CD4-positive, alpha-beta T cell treated with Interleukin-4 for 1 hour (primary cell): ENCODE measurements around the gene HSD17B13.
"Not testable (repeated sequence)": the region's sequence is repeated elsewhere in the genome, so short reads cannot be mapped to it uniquely, and the experiment has no call there.

Experiments used
- DNase-seq, 2 donors: peaks; one replicate each; pipeline ENCODE4 v3.0.0-alpha.2; 2020 to 2022

Gene HSD17B13

GRCh38 chr4:87322754-87323153 is at the start of gene HSD17B13:
HSD17B13 (minus strand) TSS chr4:87322882; CDS start chr4:87322841, 41 bp downstream.
- no peak for DNase-seq

DNA sequence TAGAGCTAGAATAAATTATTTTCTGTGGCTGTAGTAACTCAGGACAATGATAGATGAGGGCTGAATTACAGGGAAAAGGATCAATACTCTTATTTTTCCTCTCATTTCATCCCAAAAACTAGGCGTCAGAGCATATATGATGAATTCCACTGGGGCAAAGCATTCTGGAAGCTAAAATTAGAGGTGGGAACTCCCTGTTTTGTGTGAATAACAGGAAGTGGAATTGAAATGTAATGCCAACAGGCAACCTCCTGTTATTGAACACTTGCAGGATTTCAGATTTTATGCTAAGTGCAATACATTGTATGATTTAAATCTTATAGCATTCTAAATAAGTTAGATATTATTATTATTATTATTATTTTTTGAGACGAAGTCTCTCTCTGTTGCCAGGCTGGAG is 47.4 kb upstream of the HSD17B13 start:
- DNase-seq: no peak

GRCh38 chr4:87366521-87367162 is 44.0 kb upstream of the HSD17B13 start:
- DNase-seq: no peak

- DNase-seq: no peak
Measured at GRCh38 chr4:87365348-87365747, 42.7 kb upstream of the HSD17B13 start.

DNA sequence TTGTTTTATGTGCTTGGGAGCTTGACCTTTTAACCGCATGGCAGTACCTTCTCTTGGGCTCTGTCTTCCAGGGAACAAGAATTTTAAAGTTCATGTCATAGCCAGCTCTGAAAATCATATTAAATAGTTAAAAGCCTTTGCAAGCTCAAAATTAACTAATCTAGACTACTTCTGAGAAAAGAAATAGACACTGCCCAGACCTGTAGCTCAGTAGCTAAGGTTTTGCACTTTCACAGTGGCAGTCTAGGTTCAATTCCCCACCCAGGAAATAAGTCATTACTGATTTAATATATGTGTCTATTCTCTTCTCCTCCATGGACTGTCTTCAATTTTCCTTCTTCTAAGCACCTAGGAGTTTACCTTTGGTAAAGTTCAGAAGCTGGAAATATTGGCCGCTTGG is 40.9 kb upstream of the HSD17B13 start:
- no peak for DNase-seq

GRCh38 chr4:87360338-87360935 is 37.8 kb upstream of the HSD17B13 start:
- DNase-seq: no peak

DNA sequence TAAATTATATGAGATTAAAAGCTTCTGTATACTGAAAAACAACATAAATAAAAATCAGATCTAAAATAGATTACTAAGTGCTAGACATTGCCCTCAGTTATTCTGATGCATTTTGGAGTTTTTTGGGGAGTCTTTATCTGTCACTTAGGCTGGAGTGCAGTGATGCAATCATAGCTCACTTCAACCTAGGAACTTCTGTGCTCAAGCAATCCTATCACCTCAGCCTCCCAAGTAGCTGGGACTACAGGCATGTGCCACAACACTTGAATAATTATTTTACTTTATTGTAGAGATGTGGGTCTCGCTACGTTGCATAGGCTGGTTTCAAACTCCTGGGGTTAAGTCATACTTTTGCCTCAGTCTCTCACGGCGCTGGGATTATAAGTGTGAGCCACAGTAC is 36.6 kb upstream of the HSD17B13 start:
- no peak for DNase-seq

- no peak for DNase-seq
Measured at GRCh38 chr4:87356832-87357526, 34.3 kb upstream of the HSD17B13 start.

DNA sequence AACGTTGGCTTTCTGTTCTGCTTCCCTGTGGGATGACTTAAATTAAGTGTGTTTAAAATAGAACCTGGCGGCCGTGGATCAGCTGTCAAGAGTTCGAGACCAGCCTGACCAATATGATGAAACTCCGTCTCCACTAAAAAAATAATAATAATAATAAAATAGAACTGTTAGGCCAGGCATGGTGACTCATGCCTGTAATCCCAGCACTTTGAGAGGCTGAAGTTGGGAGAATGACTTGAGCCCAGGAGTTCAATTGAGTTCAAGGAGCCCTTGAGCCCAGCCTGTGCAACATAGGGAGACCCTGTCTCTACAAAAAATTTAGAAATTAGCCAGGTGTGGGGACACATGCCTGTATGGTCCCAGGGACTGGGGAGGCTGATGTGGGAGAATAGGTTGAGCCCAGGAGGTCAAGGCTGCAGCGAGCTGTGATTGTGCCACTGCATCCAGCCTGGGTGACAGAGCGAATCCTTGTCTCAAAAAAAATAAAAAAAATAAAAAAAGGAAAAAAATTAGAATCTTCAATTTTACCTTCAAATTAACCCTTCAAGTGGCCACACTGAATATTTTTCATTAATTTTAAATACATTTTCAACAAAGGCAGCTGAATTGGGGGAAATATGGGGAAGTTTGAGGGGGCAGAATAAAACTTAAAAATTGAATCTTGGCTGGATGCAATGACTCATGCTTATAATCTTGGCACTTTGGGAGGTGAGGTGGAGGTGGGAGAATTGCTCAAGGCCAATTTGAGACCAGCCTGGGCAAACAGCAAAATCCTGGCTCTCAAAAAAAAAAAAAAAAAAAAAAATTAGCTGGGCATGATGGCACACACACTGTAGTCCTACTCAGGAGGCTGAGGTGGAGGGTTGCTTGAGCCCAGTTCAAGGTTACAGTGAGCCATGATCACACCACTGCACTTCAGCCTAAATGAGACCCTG is 31.8 kb upstream of the HSD17B13 start:
- DNase-seq: no peak

- peak; percentile 13 to 20 for DNase-seq
Measured at GRCh38 chr4:87353592-87353991, 30.9 kb upstream of the HSD17B13 start.

DNA sequence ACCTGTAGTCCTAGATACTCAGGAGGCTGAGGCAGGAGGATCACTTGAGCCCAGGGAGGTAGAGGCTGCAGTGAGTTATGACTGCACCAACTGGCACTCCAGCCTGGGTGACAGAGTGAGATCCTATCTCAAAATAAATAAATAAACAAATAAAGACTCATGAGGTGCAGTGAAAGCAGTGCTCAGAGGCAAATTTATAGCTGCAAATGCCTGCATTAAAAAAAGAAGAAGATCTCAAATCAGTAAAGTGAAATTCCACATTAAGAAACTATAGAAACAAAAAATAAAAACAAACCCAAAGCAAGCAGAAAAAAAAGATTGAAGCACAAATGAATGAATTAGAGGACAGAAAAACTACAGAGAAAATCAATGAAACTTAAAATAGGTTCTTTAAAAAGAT is 22.5 kb upstream of the HSD17B13 start:
- no peak for DNase-seq

DNA sequence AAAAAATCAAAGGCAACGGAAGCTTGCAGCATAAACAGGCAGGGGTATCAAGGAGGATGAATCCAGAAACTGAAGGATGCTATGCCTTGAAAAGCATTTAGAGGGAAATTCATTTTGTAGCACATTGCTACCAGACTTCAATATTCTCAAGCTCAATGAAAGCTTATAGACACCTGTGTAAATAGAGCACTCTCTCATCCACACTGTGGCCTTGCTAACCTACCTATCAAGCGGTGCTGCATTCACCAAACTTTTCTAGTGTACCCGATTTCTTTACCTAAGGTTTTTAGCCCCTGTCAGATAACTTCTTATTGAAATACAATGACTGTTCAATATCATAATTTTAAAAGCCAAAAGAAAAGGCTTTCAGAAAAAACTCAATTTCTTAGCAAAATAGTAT is 20.2 kb upstream of the HSD17B13 start:
- no peak for DNase-seq

DNA sequence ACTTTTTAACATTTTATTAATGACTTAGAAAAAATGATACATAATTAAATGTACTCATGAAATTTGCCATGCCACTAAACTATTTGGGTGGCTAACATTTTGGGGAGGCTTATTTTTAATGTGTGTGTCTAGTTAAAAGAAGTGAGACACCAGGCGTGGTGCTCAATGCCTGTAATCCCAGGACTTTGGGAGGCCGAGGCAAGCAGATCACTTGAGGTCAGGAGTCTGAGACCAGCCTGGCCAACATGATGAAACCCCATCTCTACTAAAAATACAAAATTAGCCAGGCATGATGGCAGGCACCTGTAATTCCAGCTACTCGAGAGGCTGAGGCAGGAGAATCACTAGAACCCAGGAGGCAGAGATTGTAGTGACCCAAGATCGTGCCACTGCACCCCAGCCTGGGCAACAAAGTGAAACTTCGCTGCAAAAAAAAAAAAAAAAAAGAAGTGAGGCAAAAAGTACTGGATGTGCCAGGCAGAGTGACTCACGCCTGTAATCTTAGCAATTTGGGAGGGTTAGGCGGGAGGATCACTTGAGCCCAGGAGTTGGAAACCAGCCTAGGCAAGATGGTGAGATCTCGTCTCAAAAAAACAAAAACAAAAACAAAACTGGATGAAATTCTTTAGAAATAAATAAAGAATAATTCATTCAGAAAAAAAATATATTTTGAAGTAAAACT is 19.4 kb upstream of the HSD17B13 start:
- not testable (repeated sequence) for DNase-seq

- DNase-seq: no peak
Measured at GRCh38 chr4:87339440-87339839, 16.8 kb upstream of the HSD17B13 start.

- no peak for DNase-seq
Measured at GRCh38 chr4:87337361-87337760, 14.7 kb upstream of the HSD17B13 start.

- DNase-seq: no peak
Measured at GRCh38 chr4:87333267-87333666, 10.6 kb upstream of the HSD17B13 start.

- DNase-seq: no peak
Measured at GRCh38 chr4:87330761-87331160, 8.1 kb upstream of the HSD17B13 start.

- DNase-seq: no peak
Measured at GRCh38 chr4:87327136-87327535, 4.5 kb upstream of the HSD17B13 start.

DNA sequence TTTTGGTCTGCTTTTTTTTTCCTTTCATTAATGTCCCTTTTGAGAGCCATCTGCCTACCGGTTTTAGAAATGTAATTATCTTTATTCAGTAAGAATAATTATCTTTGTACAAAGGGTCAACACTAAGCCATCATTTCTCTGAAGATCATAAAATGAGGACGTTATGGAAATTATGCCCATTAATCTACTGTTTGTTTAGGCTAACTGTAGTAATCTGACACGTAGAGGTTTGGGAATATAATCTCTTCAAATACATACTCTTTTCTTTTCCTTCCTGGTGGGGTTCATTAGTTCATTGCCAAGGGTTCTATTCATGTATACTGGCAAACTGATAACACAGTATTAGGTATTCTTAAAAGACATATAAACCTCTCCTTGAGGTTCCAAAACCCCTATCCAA is 3.8 kb upstream of the HSD17B13 start:
- no peak for DNase-seq

- no peak for DNase-seq
Measured at GRCh38 chr4:87321888-87322287, 794 bp downstream of the HSD17B13 start.

DNA sequence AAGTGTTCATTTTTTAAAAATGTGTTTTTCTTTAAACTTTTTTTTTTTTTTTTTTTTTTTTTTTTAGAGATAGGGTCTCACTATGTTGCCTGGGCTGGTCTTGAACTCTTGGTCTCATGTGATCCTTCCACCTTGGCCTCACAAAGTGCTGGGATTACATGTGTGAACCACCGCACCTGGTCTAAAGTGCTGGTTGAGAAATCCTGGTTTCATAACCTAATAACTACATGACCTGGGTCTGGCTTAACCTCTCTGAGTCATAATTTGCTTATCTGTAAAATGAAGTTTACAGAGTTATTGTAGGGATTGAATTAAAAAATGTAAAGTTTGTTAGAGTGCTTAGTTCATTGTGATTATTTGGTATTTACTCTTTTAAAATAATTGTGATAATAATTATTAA is 5.2 kb downstream of the HSD17B13 start:
- no peak for DNase-seq

GRCh38 chr4:87316961-87317360 is 5.7 kb downstream of the HSD17B13 start:
- DNase-seq: no peak

DNA sequence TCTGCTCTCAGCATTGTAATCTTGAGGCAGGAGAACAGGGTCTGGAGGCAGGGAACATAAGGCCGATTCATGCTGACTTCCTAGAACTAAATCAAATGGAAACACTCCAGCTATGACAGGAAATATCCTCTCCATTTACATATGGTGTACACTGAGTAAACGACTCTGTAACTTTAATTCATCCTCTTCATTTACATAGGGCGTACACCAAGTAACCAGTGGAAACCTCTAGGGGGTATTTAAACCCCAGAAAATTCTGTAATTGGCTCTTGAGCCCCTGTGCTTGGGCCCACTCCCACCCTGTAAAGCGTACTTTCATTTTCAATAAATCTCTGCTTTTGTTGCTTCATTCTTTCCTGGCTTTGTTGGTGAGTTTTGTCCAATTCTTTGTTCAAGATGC is 7.7 kb downstream of the HSD17B13 start:
- not testable (repeated sequence) for DNase-seq
